ENCODE results near the gene TNIP2.

DNA sequence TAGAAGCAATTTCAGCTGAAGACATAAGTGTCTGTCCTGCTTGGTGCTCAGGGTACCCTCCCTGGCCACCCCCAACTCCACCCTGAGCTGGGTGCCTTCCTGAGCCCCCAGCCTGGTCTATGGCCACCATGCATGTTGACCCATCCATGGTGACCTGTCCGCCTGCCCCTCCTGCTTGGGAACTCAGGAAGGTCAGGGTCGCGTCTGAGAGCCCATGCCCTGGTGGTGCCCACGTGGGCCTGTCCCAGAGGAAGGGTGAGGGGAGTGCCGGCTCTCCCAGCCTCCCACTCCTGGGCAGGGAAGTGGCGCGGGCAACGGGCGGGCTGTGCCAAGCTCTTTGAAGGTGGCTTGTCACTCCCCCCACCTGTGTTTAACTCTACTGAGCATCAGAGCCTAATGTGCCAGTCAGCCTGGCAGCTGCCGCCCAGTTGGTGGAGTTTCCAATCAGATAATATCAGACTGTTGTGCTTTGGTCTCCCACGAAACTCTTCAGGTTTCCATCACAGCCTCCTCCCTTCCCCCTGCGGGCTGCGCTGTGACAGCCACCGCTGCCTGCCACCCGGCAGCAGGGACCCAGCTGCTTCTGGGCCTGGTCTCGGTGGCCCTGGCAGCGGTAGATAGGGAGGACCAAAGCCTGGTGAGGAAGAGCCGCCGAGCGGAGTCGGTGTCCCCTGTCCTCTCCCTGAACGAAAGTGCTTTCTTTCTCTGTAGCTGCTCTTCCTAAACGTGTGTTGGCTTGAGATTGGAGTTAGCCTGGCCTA, 41.6 kb upstream of the TNIP2 start:
- TF ChIP-seq, protein P1, sequence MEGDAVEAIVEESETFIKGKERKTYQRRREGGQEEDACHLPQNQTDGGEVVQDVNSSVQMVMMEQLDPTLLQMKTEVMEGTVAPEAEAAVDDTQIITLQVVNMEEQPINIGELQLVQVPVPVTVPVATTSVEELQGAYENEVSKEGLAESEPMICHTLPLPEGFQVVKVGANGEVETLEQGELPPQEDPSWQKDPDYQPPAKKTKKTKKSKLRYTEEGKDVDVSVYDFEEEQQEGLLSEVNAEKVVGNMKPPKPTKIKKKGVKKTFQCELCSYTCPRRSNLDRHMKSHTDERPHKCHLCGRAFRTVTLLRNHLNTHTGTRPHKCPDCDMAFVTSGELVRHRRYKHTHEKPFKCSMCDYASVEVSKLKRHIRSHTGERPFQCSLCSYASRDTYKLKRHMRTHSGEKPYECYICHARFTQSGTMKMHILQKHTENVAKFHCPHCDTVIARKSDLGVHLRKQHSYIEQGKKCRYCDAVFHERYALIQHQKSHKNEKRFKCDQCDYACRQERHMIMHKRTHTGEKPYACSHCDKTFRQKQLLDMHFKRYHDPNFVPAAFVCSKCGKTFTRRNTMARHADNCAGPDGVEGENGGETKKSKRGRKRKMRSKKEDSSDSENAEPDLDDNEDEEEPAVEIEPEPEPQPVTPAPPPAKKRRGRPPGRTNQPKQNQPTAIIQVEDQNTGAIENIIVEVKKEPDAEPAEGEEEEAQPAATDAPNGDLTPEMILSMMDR (IDR thresholded peaks at IDR 0.05) = no peak
- no peak for TF ChIP-seq POLR2A (IDR thresholded peaks at IDR 0.05)
